Globus pallidus (tissue), 1 donor: ENCODE data around the gene ARHGAP12.

Experiments
- DNase-seq: peaks from one replicate; pipeline ENCODE4 v3.0.0-alpha.2; 2015; ENCODE audit warnings: low spot score

ARHGAP12 gene

DNA sequence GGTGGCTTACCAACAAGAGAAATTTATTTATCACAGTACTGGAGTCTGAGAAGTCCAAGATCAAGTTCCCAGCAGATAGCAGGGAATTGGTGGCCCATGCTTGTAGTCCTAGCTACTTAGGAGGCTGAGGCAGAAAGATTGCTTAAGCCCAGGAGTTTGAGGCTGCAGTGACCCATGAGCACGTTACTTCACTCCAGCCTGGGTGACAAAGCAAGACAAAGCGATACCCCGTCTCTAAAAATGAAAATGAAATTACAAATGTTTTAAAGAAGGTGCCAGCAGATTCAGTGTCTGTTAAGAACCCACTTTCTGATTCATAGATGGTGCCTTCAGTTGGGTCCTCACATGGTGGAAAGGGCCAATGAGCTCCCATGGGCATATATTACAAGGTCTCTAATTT, 20.6 kb upstream of the ARHGAP12 start:
- DNase-seq = no peak

DNA sequence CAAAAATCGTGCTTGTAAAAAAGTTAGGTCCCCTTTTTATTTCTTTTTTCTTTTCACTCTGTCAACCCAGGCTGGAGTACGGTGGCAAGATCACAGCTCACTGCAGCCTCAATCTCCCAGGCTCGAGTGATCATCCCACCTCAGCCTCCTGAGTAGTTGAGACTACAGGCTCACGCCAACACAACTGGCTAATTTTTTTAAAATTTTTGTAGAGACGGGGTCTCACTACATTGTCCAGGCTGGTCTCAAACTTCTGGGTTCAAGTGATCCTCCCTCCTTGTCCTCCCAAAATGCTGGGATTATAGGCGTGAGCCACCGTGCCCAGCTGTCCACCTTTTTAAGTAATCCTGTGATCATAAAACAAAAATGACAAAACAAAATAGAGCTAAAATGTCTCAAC, 19.4 kb upstream of the ARHGAP12 start:
- DNase-seq = no peak

DNA sequence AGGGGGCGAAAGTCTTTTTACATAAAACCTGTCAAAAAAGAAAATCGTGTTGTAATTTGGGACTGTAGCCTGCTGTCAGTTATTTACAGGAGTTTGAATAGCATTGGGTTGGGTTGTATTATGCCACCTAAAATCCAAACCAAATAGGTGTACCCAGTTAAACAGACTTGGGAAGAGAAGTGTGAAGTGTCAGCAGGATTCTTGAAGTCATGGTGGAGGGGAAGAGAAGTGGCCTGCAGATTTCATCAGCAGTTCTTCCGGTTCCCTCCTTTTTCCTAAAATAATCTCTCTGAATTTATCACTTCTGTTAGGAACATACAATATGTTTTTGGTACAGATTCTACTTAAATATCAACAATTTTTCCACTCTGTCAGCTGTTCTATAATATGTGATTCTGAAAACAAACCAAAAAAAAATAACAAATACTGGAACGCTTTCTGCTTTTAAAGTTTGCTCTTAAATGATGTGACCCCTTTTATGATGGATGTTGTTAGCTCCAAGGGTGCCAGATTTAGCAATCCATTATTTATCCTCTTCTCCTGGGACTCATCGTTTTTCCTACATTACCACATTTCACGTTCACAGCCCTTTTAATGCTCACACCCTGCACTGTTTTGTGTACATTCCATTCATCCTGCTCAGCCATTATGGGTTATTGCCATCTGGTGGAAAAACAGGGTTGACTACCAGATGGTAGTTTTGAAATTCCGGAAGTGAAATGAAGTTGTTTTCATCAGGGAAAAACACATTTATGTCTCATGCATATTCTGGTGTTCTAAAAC, 18.7 kb upstream of the ARHGAP12 start:
- DNase-seq = peak; percentile 51

DNA sequence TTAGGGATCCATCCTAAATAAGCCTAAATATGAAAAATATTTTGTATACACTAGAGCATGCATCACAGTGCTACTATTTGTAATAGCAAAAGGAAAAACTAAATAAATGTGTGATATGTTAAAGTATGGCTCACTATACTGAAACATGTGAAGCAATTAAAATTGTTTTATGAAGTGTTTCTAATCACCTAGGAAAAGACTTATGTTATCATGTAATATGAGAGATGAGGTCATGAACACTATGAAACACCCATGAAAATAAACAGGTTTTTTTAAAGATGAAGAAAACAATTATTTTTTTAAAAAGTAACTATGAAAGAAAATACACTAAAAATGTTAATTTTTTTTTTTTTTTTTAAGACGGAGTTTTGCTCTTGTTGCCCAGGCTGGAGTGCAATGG, 16.8 kb upstream of the ARHGAP12 start:
- DNase-seq = no peak

DNA sequence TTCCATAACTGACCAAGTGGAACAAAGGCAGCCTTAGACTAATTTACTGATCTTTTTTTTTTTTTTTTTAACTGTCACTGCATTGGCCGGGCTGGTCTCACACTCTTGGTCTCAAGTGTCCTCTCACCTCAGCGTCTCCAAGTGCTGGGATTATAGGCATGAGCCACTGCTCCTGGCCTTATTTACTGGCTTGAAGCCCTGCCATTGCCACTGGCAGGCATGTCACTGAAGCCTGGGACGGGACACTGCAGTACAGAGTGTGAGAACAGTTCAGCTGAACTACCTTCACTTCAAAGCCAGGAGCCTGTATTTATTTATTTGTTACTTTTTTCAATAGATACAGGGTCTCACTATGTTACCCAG, 15.4 kb upstream of the ARHGAP12 start:
- DNase-seq = no peak

DNA sequence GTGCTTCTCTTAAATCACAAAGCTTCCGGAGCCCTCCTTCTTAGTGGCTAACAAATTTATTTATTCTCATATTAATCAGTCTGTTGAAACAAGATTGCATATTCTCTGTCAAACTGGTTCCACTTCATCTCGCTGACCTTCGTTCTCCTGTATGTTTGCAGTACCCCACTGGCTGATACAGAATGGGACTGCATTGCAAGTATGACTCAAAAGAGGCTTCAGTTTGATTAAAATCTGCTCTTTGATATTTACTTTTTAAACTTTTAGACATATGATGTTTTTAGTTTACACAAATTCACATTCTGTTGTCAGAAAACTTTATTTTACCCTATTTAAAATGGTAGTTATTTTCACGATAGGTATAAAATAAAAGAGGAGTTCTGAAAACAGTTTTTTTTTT, 14.3 kb upstream of the ARHGAP12 start:
- DNase-seq = no peak

DNA sequence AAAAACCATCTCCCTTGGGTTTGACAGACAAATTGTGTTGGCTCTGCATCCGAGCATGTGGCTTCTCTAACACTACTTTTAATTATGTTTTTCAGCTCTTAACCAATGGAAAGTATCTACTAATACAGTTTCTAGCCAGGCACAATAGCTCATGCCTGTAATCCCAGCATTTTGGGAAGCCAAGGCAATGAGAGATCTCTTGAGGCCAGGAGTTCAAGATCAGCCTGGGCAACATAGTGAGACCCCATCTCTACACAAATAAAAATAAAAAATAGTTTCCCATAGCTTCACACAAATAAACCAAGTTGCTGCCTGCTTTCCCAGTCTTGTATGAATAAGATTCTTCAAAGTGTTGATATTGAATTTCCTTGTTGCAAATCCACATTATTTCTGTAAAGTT, 13.8 kb upstream of the ARHGAP12 start:
- DNase-seq = no peak

DNA sequence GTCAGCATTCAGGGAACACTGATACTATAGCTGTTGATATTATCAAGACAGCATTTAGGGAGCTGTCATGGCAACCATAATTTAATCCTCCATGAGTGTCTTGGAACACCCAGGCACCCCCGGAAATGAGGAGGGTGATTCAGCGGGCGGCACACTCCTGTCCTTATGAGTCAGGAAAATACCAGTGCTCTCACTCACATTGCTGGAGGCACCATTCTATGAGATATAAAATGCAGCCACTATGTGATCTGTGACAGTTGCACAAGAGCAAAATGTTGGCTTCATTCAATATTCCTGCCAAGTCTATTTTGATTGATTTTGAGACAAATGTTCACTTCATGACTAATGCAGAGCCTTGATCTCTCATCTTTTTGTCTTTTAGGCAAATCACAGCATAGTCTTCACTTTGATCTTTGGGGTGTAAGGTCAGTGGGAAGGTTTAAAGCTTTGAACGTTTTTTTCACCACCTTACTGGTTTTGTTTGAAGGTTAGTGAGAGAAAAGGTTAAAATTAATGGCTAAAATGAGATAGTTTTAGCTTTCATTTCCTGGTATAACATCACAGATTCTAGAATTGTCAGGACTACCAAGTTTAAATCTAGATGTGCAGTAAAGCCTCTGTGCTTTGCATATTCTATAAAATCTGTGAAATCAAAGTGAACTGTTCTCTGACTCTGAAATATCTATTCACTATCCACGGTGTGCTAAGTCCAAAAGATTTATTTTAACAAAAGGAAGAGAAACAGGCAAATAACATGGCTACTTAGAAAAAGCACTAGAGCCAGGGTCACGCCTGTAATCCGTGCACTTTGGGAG, 12.4 kb upstream of the ARHGAP12 start:
- no peak for DNase-seq

DNA sequence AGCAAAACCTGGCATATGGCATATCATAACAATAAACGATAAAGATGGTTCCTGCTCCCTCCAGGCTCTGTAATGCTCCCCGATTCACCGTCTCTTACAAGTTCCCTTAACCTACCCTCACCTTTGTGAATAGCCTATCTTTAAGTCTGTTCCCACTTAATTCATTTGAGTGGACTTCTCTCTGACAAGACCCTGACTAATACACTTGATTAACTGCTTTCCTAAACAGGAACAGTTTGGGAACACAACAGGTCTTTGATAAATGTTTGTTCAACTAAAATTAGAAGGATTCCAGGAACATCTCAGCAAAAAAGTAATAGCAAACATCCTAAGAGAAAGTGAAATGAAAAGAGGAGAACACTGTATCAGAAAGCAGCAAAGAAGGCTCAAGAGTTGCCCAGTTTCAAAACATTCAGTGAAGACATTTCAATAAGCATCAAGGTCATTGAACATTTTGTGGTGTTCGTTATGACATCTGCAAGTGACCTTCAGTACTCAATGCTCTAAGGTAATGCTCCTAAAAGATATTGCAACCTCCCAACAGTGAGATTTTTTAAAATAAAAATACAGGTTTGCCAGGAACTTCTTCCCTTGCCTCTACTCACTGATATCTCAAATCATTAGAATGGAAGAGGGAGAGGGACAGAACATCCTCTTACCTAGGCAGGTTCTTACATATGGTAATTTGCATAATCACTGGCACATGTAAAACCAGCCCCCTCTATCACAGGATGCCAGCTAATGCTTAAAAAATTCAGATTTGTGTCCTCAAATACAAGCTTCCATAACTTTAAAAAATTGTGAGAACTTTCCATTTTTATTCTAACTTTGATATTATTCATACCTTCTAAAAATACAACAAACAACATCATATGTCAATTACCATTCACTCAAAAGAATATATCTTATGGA, 11.4 kb upstream of the ARHGAP12 start:
- no peak for DNase-seq

DNA sequence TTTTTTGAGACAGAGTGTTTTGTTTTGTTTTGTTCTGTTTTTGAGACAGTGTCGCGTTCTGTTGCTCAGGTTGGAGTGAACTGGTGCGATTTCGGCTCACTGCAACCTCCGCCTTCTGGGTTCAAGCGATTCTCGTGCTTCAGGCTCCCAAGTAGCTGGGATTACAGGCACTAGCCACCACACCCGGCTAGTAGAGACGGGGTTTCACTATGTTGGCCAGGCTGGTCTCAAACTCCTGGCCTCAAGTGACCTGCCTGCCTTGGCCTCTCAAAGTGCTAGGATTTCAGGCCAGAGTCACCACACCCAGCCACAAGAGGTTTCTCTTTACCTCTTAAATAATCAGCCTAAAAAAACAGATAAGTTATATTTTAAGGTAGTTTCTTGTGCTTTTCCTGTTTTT, 8.7 kb upstream of the ARHGAP12 start:
- no peak for DNase-seq

DNA sequence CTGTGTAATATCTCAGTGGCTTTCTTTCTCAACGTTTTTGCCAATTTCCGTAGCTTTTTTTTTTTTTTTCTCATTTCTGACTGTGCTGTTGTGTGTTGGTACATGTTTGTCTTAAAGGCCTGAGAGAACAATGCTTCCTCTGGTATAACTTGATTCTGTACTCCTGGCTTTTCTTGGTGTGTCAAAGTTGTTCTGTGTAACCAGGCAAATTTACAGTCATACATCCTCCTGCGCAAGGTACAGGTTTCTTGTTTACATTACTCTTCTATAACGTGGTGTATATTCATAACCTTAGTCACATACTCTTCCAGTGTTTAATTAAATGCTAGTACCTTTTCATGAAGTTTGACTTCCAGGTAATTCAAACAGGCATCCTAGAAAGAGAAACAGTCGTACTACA, 8.3 kb upstream of the ARHGAP12 start:
- DNase-seq = no peak

DNA sequence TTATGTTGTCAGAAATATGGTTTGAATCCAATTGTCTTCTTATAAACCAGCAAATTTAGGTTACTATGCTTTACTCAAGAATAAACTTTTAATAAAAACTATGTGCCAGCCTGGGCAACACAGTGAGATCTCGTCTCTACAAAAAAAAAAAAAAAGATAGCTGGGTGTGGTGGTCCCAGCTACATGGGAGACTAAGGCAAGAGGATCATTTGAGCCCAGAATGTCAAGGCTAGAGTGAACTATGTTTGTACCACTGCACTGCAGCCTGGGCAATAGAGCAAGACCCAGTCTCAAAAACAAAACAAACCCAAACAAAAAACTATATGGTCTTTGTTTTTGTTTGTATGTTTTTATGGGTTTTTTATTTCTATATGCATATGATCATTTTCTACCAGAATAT, 7.5 kb upstream of the ARHGAP12 start:
- DNase-seq = no peak

DNA sequence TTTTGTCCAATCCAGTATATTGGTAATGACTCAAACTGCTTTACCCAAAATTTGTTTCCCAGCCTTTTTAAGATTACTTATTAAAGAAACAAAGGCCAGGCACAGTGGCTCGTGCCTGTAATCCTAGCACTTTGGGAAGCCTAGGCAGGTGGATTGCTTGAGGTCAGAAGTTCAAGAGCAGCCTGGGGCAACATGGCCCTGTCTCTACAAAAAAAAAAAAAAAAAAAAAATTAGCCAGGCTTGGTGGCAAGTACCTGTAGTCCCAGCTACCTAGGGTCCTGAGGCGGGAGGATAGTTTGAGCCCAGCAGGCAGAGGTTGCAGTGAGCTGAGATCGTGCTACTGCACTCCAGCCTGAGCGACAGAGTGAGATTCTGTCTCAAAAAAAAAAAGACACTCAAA, 7.0 kb upstream of the ARHGAP12 start:
- DNase-seq = no peak

DNA sequence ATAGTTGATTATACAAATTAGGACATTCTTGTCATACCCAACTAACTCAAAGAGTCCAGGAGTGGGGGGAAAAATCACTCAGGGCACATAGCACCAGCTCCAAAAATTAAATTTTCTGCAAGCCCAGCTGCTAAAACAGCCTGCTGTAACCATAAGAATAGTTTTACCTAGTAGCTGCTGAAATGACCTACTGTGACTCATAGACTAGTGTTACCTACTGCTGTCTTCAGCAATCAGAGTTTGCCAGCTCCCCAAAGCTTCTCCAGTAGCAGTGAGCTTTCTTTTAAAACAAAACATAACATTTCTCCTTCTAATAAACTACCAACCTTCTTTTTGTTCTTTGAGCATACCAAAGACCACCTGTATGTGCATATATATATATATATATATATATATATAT, 4.2 kb upstream of the ARHGAP12 start:
- no peak for DNase-seq

DNA sequence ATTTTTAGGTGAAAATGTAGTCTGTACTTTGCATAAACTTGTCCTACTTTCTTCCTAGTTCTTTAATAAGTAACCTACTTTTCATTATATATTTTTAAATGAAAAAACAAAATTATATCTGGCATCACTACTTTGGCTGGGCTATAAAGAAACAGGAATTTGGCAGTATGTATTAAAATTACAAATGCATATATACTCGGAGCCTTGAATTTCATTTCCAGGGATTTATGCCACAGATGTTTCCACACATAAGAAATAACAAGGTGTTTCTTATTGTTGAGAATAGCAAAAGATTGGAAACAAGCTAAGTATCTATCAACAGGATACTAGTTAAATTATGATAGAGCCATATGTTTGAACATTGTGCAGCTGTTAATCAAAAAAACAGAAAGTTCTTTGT, 2.2 kb upstream of the ARHGAP12 start:
- no peak for DNase-seq

DNA sequence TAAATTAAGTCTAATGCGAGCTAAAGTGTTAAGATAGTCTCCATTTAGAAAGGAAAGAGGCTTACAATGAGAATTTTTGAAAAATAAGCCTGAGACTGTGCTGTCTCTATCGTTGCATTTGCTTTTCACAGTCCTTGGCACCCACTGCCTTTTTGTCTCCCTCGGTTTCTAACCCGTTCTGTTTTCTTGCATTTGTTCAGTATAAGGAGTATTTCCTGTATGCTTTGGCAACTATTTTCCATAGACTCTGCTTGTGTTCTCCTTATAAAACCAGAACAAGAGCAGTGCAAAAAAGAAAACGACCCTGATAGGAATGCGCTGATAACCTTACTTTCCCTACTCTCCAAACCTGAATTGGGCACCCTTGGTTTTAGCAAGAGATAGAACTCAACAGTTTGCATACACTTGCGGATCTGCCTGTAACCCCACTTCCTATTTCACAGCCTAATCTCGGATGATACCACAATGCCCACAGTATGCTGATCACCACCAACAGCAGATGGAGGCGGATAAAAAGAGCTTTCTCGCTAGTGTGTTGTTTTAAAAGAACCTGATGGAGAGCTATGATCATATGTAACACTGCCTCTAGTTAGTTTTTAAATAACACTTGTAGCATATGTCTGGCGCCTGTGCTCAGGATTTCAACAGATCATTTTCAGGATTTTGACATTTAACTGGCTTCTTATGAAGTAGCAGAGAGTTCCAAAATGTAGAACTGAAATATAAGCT, 1.6 kb upstream of the ARHGAP12 start:
- peak; percentile 59 for DNase-seq

DNA sequence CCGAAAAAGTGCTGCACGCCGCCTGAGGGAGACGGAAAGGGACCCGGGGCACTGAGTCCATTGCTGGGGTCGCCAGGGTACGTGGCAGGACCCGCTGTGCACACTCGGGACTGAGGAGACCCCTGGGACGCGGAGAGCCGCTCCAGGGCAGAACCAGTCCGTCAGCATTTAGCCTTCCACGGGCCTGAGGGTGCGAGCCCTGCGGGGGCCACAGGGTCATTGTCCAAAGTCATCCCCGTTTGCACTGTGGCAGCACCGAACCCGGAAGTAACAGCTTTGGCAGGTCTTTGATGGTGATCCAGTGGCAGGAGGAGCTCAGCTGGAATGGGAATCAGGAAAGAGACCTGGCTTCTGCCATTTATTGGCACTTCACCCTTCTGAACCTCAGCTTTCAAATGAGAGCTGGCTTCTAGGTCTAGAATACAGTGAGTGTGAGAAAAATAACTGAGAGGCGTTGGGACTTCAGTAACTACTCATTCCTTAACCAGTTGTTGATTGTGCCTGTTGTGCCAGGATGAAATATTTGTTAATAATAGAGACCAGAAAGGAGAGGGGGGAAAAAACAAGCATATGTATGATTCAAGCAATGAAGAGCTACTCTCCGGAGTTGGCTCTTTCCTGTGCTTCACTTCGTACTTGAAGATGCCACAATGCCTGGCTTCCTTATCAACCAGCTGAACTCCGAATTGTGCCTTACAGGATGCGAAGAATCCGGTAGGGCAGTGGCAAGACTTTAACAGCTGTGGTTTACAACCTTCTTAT, 811 bp upstream of the ARHGAP12 start:
- DNase-seq = peak; percentile 74

DNA sequence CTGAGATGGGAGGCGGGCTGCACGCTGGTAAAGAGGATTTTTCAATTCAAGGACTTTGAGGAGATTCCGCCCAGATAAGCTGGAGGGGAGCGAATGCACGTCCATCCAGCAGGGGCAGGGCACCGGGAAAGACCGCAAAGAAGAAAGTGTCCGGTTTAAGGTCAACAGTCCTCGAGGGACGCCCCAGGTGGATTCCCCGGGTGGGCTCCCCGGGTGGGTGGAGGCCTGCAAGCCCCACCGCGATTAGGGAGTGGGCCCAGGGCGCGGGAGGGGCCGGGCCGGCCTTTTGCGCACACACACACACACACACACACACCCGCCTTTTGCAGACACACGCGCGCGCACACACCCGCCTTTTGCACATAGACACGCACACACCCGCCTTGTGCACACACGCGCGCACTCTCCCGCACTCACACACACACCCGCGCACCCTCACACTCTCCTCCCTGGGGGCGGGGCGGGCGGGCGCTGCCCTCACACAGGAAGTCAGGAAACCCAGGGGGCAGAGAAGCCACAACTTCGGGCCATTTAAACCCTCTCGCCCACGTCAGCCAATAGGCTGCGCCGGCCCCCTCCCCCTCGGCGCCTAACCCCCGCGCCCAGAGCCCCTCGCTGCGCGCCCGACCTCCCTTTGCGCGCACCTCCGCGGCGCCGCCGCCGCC, 615 bp downstream of the ARHGAP12 start:
- peak; percentile 66 for DNase-seq

DNA sequence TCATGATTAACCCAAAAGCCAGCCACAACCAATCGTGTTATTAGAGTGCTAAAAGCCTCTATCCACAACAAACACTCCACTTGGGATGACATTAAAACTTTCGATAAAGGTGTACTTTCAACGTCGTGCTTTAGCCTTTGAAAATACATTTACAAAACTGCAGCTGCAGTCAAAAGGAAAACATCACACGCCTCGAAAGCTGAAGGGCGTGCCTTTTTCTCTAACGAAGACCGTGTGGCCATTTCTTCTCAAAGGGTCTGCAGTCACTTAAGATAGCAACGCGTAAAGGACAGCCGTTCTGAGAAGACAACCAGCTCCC, 1.1 kb downstream of the ARHGAP12 start:
- DNase-seq = no peak

DNA sequence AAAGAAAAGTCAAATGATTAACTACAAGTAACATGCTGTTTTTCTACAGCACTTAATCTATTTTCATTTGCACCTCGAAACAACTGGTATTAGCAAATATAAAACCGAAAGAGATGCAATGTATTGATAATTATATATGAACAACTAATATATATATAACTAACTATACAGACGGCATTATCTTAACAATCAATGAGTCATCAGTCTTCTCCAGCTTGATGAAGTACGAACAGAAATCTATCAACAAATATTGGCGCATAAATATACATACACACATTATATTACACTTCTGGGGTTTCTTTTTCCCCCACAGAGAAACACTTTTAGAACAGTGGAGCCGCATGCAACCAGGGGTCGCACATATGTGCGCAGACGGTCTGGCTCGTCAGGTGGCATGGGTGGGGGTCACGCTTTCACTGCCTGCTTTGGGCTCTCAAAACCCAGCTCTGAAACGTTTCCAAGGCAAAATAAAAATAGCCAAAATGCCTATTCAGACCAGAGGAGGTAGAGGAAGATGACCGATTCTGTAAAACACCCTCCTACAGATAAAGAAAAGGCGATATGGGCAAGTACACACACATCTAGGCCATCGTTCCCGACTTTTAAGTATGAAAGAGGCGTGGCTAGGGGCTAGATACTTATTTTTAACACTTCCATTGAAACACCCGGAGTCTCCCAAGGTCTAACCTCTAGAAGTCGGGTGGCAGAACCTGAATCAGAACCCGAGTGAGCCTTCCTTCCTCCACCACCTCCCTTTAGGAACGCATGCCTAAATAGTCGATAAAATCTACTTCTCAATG, 1.7 kb downstream of the ARHGAP12 start:
- DNase-seq = no peak
